ENCODE data around the gene SLC25A45. TPM values are rescaled to one million over a fixed set of nuclear protein-coding genes. Genes with fewer than 3 reads are reported as not detected.

SLC25A45 gene
- total and polyA plus RNA-seq, 9 donors = 4.0 to 8.3 (median 5.2) TPM

GRCh38 chr11:65384301-65384889 lies 1.9 kb upstream of the SLC25A45 start:
- Histone ChIP-seq H3K4me1 (ENCODE audit: control insufficient read depth, insufficient read depth, low read length) (peaks cover 53% of the 10 kb centered on the region), H3K27ac (ENCODE audit: low read length) (peak overlapping the region; percentile 35)
- WGBS (ENCODE audit: insufficient coverage) = 78% methylated on average over 5 of the region's 8 CpGs

GRCh38 chr11:65383778-65384177 lies 1.3 kb upstream of the SLC25A45 start:
- peaks cover 53% of the 10 kb centered on the region for H3K4me1 ChIP-seq (ENCODE audit: control insufficient read depth, insufficient read depth, low read length)
- H3K27ac ChIP-seq (ENCODE audit: low read length) = no peak overlapping the region
- WGBS (ENCODE audit: insufficient coverage) = 89% methylated on average over 5 of the region's 6 CpGs

More at GRCh38 chr11:65384301-65384889, 1.9 kb upstream of the SLC25A45 start:
- no peak overlapping the region for H3K4me3 ChIP-seq (ENCODE audit: low read length)
- H3K9me3 ChIP-seq (replicated peaks; ENCODE audit: control insufficient read depth, low read depth, low read length) = no peaks in the 10 kb centered on the region
- H3K27me3 ChIP-seq (ENCODE audit: control insufficient read depth, insufficient read depth, low read length) = no peaks in the 10 kb centered on the region
- peaks cover 15% of the 10 kb centered on the region for H3K36me3 ChIP-seq (ENCODE audit: control insufficient read depth, insufficient read depth, low read length)
- DNase-seq = no peak

GRCh38 chr11:65382804-65383368 lies 440 bp upstream of the SLC25A45 start:
- DNase-seq = no peak
- H3K4me1 ChIP-seq (ENCODE audit: control insufficient read depth, insufficient read depth, low read length) = peaks cover 49% of the 10 kb centered on the region
- peak overlapping the region; percentile 97 for H3K27ac ChIP-seq (ENCODE audit: low read length)
- peak overlapping the region; percentile 36 for H3K4me3 ChIP-seq (ENCODE audit: low read length)
- H3K36me3 ChIP-seq (ENCODE audit: control insufficient read depth, insufficient read depth, low read length) = no peaks in the 10 kb centered on the region
- 26% methylated on average over 6 of the region's 12 CpGs for whole genome bisulfite sequencing (ENCODE audit: insufficient coverage)
- no peaks in the 10 kb centered on the region for H3K27me3 ChIP-seq (ENCODE audit: control insufficient read depth, insufficient read depth, low read length)
- H3K9me3 ChIP-seq (replicated peaks; ENCODE audit: control insufficient read depth, low read depth, low read length) = no peaks in the 10 kb centered on the region

More at GRCh38 chr11:65383778-65384177, 1.3 kb upstream of the SLC25A45 start:
- Histone ChIP-seq H3K4me3 (ENCODE audit: low read length) (no peak overlapping the region), H3K36me3 (ENCODE audit: control insufficient read depth, insufficient read depth, low read length) (peaks cover 9% of the 10 kb centered on the region), H3K9me3 (replicated peaks; ENCODE audit: control insufficient read depth, low read depth, low read length) (no peaks in the 10 kb centered on the region), H3K27me3 (ENCODE audit: control insufficient read depth, insufficient read depth, low read length) (no peaks in the 10 kb centered on the region)
- DNase-seq = no peak

- no CpG with 5 or more reads among the region's 6 CpGs for WGBS (ENCODE audit: insufficient coverage)
- Histone ChIP-seq H3K27me3 (ENCODE audit: control insufficient read depth, insufficient read depth, low read length) (no peaks in the 10 kb centered on the region), H3K27ac (ENCODE audit: low read length) (peak overlapping the region; percentile 97), H3K36me3 (ENCODE audit: control insufficient read depth, insufficient read depth, low read length) (no peaks in the 10 kb centered on the region), H3K4me3 (ENCODE audit: low read length) (peak overlapping the region; percentile 36), H3K4me1 (ENCODE audit: control insufficient read depth, insufficient read depth, low read length) (peaks cover 42% of the 10 kb centered on the region), H3K9me3 (replicated peaks; ENCODE audit: control insufficient read depth, low read depth, low read length) (no peaks in the 10 kb centered on the region)
- DNase-seq = peak; percentile 57
These were observed 772 bp downstream of the SLC25A45 start for GRCh38 chr11:65381716-65382032.

- no peaks in the 10 kb centered on the region for H3K36me3 ChIP-seq (ENCODE audit: control insufficient read depth, insufficient read depth, low read length)
- H3K27me3 ChIP-seq (ENCODE audit: control insufficient read depth, insufficient read depth, low read length) = no peaks in the 10 kb centered on the region
- no peak for DNase-seq
- peaks cover 37% of the 10 kb centered on the region for H3K4me1 ChIP-seq (ENCODE audit: control insufficient read depth, insufficient read depth, low read length)
- WGBS (ENCODE audit: insufficient coverage) = 93% methylated on average over 10 of the region's 16 CpGs
- no peaks in the 10 kb centered on the region for H3K9me3 ChIP-seq (replicated peaks; ENCODE audit: control insufficient read depth, low read depth, low read length)
- H3K27ac ChIP-seq (ENCODE audit: low read length) = no peak overlapping the region
- no peak overlapping the region for H3K4me3 ChIP-seq (ENCODE audit: low read length)
These were observed 1.9 kb downstream of the SLC25A45 start for GRCh38 chr11:65380460-65381119.

- H3K27me3 ChIP-seq (ENCODE audit: control insufficient read depth, insufficient read depth, low read length) = no peaks in the 10 kb centered on the region
- no peaks in the 10 kb centered on the region for H3K36me3 ChIP-seq (ENCODE audit: control insufficient read depth, insufficient read depth, low read length)
- H3K27ac ChIP-seq (ENCODE audit: low read length) = no peak overlapping the region
- no peak overlapping the region for H3K4me3 ChIP-seq (ENCODE audit: low read length)
- 92% methylated on average over 6 of the region's 13 CpGs for WGBS (ENCODE audit: insufficient coverage)
- H3K4me1 ChIP-seq (ENCODE audit: control insufficient read depth, insufficient read depth, low read length) = peaks cover 32% of the 10 kb centered on the region
- H3K9me3 ChIP-seq (replicated peaks; ENCODE audit: control insufficient read depth, low read depth, low read length) = no peaks in the 10 kb centered on the region
- no peak for DNase-seq
These were observed 2.6 kb downstream of the SLC25A45 start for GRCh38 chr11:65379698-65380459.

- WGBS (ENCODE audit: insufficient coverage) = 90% methylated on average over 11 of the region's 14 CpGs
- no peak overlapping the region for H3K27ac ChIP-seq (ENCODE audit: low read length)
- no peaks in the 10 kb centered on the region for H3K27me3 ChIP-seq (ENCODE audit: control insufficient read depth, insufficient read depth, low read length)
These were observed 3.4 kb downstream of the SLC25A45 start for GRCh38 chr11:65378928-65379638.

GRCh38 chr11:65378208-65378927 lies 4.1 kb downstream of the SLC25A45 start:
- WGBS (ENCODE audit: insufficient coverage) = 51% methylated on average over 5 of the region's 19 CpGs

More at GRCh38 chr11:65378928-65379638, 3.4 kb downstream of the SLC25A45 start:
- Histone ChIP-seq H3K4me3 (ENCODE audit: low read length) (no peak overlapping the region), H3K4me1 (ENCODE audit: control insufficient read depth, insufficient read depth, low read length) (peaks cover 29% of the 10 kb centered on the region), H3K36me3 (ENCODE audit: control insufficient read depth, insufficient read depth, low read length) (no peaks in the 10 kb centered on the region), H3K9me3 (replicated peaks; ENCODE audit: control insufficient read depth, low read depth, low read length) (no peaks in the 10 kb centered on the region)
- no peak for DNase-seq

GRCh38 chr11:65377777-65378176 lies 4.7 kb downstream of the SLC25A45 start:
- Histone ChIP-seq H3K4me3 (ENCODE audit: low read length) (no peak overlapping the region), H3K27me3 (ENCODE audit: control insufficient read depth, insufficient read depth, low read length) (no peaks in the 10 kb centered on the region), H3K9me3 (replicated peaks; ENCODE audit: control insufficient read depth, low read depth, low read length) (no peaks in the 10 kb centered on the region), H3K36me3 (ENCODE audit: control insufficient read depth, insufficient read depth, low read length) (no peaks in the 10 kb centered on the region), H3K27ac (ENCODE audit: low read length) (no peak overlapping the region), H3K4me1 (ENCODE audit: control insufficient read depth, insufficient read depth, low read length) (peaks cover 25% of the 10 kb centered on the region)
- no peak for DNase-seq
- WGBS (ENCODE audit: insufficient coverage) = 79% methylated on average over 6 of the region's 8 CpGs

More at GRCh38 chr11:65378208-65378927, 4.1 kb downstream of the SLC25A45 start:
- Histone ChIP-seq H3K27ac (ENCODE audit: low read length) (no peak overlapping the region), H3K27me3 (ENCODE audit: control insufficient read depth, insufficient read depth, low read length) (no peaks in the 10 kb centered on the region), H3K4me1 (ENCODE audit: control insufficient read depth, insufficient read depth, low read length) (peaks cover 30% of the 10 kb centered on the region), H3K4me3 (ENCODE audit: low read length) (no peak overlapping the region), H3K36me3 (ENCODE audit: control insufficient read depth, insufficient read depth, low read length) (no peaks in the 10 kb centered on the region), H3K9me3 (replicated peaks; ENCODE audit: control insufficient read depth, low read depth, low read length) (no peaks in the 10 kb centered on the region)
- peak; percentile 48 for DNase-seq

All from muscle of leg (tissue), 11 donors.